ENCODE results near the gene AFF3. TPM values are rescaled to one million over a fixed set of nuclear protein-coding genes. Genes with fewer than 3 reads are reported as not detected.
"Not testable (repeated sequence)": the region's sequence is repeated elsewhere in the genome, so short reads cannot be mapped to it uniquely, and the experiment has no call there.

Gene AFF3
- total RNA-seq, 2 experiments from 2014 or later: 5.6 TPM

DNA sequence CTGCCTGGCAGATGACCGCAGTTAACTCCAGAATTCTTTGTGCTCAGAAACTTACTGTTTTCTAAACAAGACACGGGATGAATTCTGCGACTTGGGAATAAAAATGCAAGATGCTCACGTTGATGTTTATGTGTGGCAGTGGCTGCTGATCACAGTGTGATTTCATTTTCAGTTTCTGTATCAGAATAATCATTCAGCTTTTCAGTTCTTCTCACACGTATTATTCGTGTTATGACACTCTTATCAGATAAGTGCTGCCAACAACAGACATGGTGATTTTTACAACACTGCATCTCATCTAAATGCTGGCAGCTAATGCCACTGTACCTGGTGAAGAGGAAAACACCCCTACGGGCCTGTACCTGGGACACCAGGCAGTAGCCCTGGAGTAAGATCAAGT is 379.7 kb downstream of the AFF3 start:
- ChIA-PET POLR2A (no interaction called here), CTCF (no interaction called here)
- Mint-ChIP-seq H3K4me1 (no peaks in the 10 kb centered on the region), H3K27me3 (no peaks in the 10 kb centered on the region), H3K27ac (no peak overlapping the region), H3K9me3 (ENCODE audit: low read depth) (no peaks in the 10 kb centered on the region), H3K36me3 (ENCODE audit: low read depth) (peaks cover 2% of the 10 kb centered on the region), H3K4me3 (no peak overlapping the region)
- intact Hi-C loops (cut with DNase I, micrococcal nuclease): no loop called here
- DNase-seq: no peak
- ATAC-seq: no peak

- POLR2A ChIA-PET: no interaction called here
- no peak overlapping the region for H3K27ac Mint-ChIP-seq
- H3K27me3 Mint-ChIP-seq: no peaks in the 10 kb centered on the region
- H3K36me3 Mint-ChIP-seq (ENCODE audit: low read depth): peaks cover 2% of the 10 kb centered on the region
- intact Hi-C loops (cut with DNase I, micrococcal nuclease): no loop called here
- no peaks in the 10 kb centered on the region for H3K4me1 Mint-ChIP-seq
- H3K4me3 Mint-ChIP-seq: no peak overlapping the region
- CTCF ChIA-PET: no interaction called here
- no peak for DNase-seq
- no peaks in the 10 kb centered on the region for H3K9me3 Mint-ChIP-seq (ENCODE audit: low read depth)
- ATAC-seq: no peak
These were observed 384.7 kb downstream of the AFF3 start for GRCh38 chr2:99757611-99758114.

GRCh38 chr2:99756059-99756458 is 386.3 kb downstream of the AFF3 start:
- no peaks in the 10 kb centered on the region for H3K36me3 Mint-ChIP-seq (ENCODE audit: low read depth)
- CTCF ChIA-PET: interaction anchor here (0.7 kb wide), 1 partner anchor 25 kb away, joined by 3 read pairs; no protein-coding TSS in a partner anchor
- intact Hi-C loops (cut with DNase I, micrococcal nuclease): no loop called here
- no peaks in the 10 kb centered on the region for H3K27me3 Mint-ChIP-seq
- no peak overlapping the region for H3K4me3 Mint-ChIP-seq
- no peaks in the 10 kb centered on the region for H3K4me1 Mint-ChIP-seq
- no peak for DNase-seq
- H3K9me3 Mint-ChIP-seq (ENCODE audit: low read depth): no peaks in the 10 kb centered on the region
- no peak overlapping the region for H3K27ac Mint-ChIP-seq
- ATAC-seq: no peak
- POLR2A ChIA-PET: no interaction called here

DNA sequence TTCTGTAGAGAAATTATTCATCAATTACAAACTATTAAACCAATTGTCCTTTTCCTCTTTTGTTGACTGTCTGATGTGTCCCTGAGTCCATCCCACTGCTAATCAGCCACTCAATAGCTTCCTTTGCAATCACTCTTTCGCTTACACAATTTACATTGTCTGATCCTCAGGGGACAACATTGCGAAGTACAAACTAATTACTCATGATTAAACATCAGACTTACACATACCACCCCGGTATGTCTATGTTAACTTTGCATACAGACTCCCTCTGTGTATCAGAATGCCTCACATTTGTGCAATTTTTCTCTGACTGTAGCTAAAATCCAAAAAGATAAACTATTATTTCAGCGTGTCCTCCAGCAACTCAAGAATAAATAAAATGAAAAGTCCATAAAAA is 388.2 kb downstream of the AFF3 start:
- no peak for ATAC-seq
- H3K27me3 Mint-ChIP-seq: no peaks in the 10 kb centered on the region
- H3K4me3 Mint-ChIP-seq: no peak overlapping the region
- H3K36me3 Mint-ChIP-seq (ENCODE audit: low read depth): no peaks in the 10 kb centered on the region
- intact Hi-C loops (cut with DNase I, micrococcal nuclease): no loop called here
- POLR2A ChIA-PET: no interaction called here
- no peaks in the 10 kb centered on the region for H3K9me3 Mint-ChIP-seq (ENCODE audit: low read depth)
- H3K27ac Mint-ChIP-seq: no peak overlapping the region
- CTCF ChIA-PET: no interaction called here
- H3K4me1 Mint-ChIP-seq: no peaks in the 10 kb centered on the region
- DNase-seq: no peak

DNA sequence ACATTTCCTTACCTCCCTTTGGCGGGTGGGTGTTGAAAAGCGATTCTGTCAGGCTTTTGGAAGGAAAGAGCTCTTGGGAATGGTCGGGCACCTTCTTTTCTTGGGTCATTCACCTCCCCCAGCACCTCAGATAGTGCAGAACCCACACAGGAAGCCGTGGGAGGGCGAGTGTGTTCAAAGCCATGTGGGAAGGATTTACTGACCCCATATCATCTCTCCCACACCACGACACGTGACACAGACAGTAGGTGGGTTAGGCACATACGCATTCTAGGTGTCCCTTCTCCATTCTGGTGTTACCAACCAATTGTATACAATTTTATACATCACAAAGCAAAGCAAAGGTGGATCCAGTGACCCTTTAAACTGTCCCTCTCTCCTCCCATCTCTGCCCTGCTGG is 388.9 kb downstream of the AFF3 start:
- CTCF ChIA-PET: no interaction called here
- no peaks in the 10 kb centered on the region for H3K4me1 Mint-ChIP-seq
- no peak for DNase-seq

GRCh38 chr2:99748344-99748743 is 394.0 kb downstream of the AFF3 start:
- no peak overlapping the region for H3K4me3 Mint-ChIP-seq
- DNase-seq: no peak
- no peaks in the 10 kb centered on the region for H3K9me3 Mint-ChIP-seq (ENCODE audit: low read depth)
- H3K4me1 Mint-ChIP-seq: no peaks in the 10 kb centered on the region
- H3K36me3 Mint-ChIP-seq (ENCODE audit: low read depth): peaks cover 5% of the 10 kb centered on the region
- no peak for ATAC-seq
- CTCF ChIA-PET: no interaction called here
- intact Hi-C loops (cut with DNase I, micrococcal nuclease): no loop called here
- H3K27ac Mint-ChIP-seq: no peak overlapping the region
- POLR2A ChIA-PET: no interaction called here
- no peaks in the 10 kb centered on the region for H3K27me3 Mint-ChIP-seq

More for the DNA sequence above, 388.9 kb downstream of the AFF3 start:
- H3K27ac Mint-ChIP-seq: no peak overlapping the region
- no peaks in the 10 kb centered on the region for H3K36me3 Mint-ChIP-seq (ENCODE audit: low read depth)
- no peaks in the 10 kb centered on the region for H3K9me3 Mint-ChIP-seq (ENCODE audit: low read depth)
- intact Hi-C loops (cut with DNase I, micrococcal nuclease): no loop called here
- POLR2A ChIA-PET: no interaction called here
- H3K27me3 Mint-ChIP-seq: no peaks in the 10 kb centered on the region
- no peak overlapping the region for H3K4me3 Mint-ChIP-seq
- no peak for ATAC-seq

DNA sequence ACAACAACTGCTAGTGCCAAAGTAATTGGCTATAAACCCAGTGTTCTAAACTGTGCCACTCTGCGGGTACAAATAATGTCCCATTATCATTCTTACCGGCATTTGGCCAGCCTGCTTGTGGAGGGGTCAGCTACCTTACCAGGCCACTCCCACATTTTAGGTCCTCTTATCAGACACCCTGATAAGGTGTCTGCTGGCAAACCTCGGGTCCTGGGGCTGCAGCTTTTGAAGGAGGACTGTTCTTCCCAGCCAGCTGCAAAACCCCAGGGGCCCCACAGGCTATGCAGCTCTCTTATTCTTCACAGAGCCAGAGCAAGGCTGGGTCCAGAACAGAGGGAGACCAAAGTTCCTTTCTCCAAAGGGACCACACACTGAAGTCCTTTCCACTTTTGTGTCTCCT is 394.5 kb downstream of the AFF3 start:
- intact Hi-C loops (cut with DNase I, micrococcal nuclease): no loop called here
- Mint-ChIP-seq H3K27ac (no peak overlapping the region), H3K36me3 (ENCODE audit: low read depth) (peaks cover 5% of the 10 kb centered on the region), H3K9me3 (ENCODE audit: low read depth) (no peaks in the 10 kb centered on the region), H3K27me3 (no peaks in the 10 kb centered on the region), H3K4me1 (no peaks in the 10 kb centered on the region), H3K4me3 (no peak overlapping the region)
- POLR2A ChIA-PET: no interaction called here
- ATAC-seq (no peak), DNase-seq (no peak)
- CTCF ChIA-PET: interaction anchor here (0.6 kb wide), 1 partner anchor 29 kb away, joined by 3 read pairs; no protein-coding TSS in a partner anchor

- H3K4me1 Mint-ChIP-seq: no peaks in the 10 kb centered on the region
- no peak overlapping the region for H3K4me3 Mint-ChIP-seq
- POLR2A ChIA-PET: no interaction called here
These were observed 399.2 kb downstream of the AFF3 start for GRCh38 chr2:99743146-99743545.

GRCh38 chr2:99737537-99737936 is 404.9 kb downstream of the AFF3 start:
- POLR2A ChIA-PET: no interaction called here
- no peak overlapping the region for H3K4me3 Mint-ChIP-seq
- no peaks in the 10 kb centered on the region for H3K4me1 Mint-ChIP-seq
- CTCF ChIA-PET: no interaction called here
- H3K27me3 Mint-ChIP-seq: no peaks in the 10 kb centered on the region
- DNase-seq (no peak), ATAC-seq (no peak)
- intact Hi-C loops (cut with DNase I, micrococcal nuclease): no loop called here
- H3K36me3 Mint-ChIP-seq (ENCODE audit: low read depth): peaks cover 4% of the 10 kb centered on the region
- no peaks in the 10 kb centered on the region for H3K9me3 Mint-ChIP-seq (ENCODE audit: low read depth)
- no peak overlapping the region for H3K27ac Mint-ChIP-seq

More at GRCh38 chr2:99743146-99743545, 399.2 kb downstream of the AFF3 start:
- Mint-ChIP-seq H3K9me3 (ENCODE audit: low read depth) (no peaks in the 10 kb centered on the region), H3K27me3 (no peaks in the 10 kb centered on the region), H3K27ac (no peak overlapping the region), H3K36me3 (ENCODE audit: low read depth) (peaks cover 11% of the 10 kb centered on the region)
- DNase-seq (no peak), ATAC-seq (no peak)
- intact Hi-C loops (cut with DNase I, micrococcal nuclease): no loop called here
- CTCF ChIA-PET: interaction anchor here (0.6 kb wide), 1 partner anchor 77 kb away, joined by 7 read pairs; no protein-coding TSS in a partner anchor

- no peak overlapping the region for H3K27ac Mint-ChIP-seq
- no peaks in the 10 kb centered on the region for H3K27me3 Mint-ChIP-seq
- DNase-seq (no peak), ATAC-seq (no peak)
- ChIA-PET POLR2A (no interaction called here), CTCF (no interaction called here)
- H3K9me3 Mint-ChIP-seq (ENCODE audit: low read depth): no peaks in the 10 kb centered on the region
- H3K36me3 Mint-ChIP-seq (ENCODE audit: low read depth): no peaks in the 10 kb centered on the region
- intact Hi-C loops (cut with DNase I, micrococcal nuclease): no loop called here
- H3K4me3 Mint-ChIP-seq: no peak overlapping the region
- H3K4me1 Mint-ChIP-seq: no peaks in the 10 kb centered on the region
These were observed 406.6 kb downstream of the AFF3 start for GRCh38 chr2:99735753-99736152.

- ATAC-seq; DNase-seq; H3K4me3 Mint-ChIP-seq; H3K27me3 Mint-ChIP-seq; POLR2A ChIA-PET; intact Hi-C loops (cut with DNase I, micrococcal nuclease); CTCF ChIA-PET; H3K27ac Mint-ChIP-seq; H3K4me1 Mint-ChIP-seq; H3K9me3 Mint-ChIP-seq (ENCODE audit: low read depth); H3K36me3 Mint-ChIP-seq (ENCODE audit: low read depth): not testable (repeated sequence)
These were observed 407.1 kb downstream of the AFF3 start for GRCh38 chr2:99735314-99735713.

GRCh38 chr2:99734236-99734635 is 408.2 kb downstream of the AFF3 start:
- Mint-ChIP-seq H3K4me3 (no peak overlapping the region), H3K27me3 (no peaks in the 10 kb centered on the region), H3K27ac (no peak overlapping the region), H3K36me3 (ENCODE audit: low read depth) (no peaks in the 10 kb centered on the region), H3K4me1 (no peaks in the 10 kb centered on the region), H3K9me3 (ENCODE audit: low read depth) (no peaks in the 10 kb centered on the region)
- ATAC-seq (no peak), DNase-seq (no peak)
- CTCF ChIA-PET: no interaction called here
- intact Hi-C loops (cut with DNase I, micrococcal nuclease): no loop called here
- POLR2A ChIA-PET: no interaction called here

Measured in activated CD4-positive, alpha-beta T cell treated with anti-CD3 and anti-CD28 coated beads for 36 hours (primary cell).